BJ (cell line): ENCODE results near the gene PRICKLE1. TPM values are rescaled to one million over a fixed set of nuclear protein-coding genes. Genes with fewer than 3 reads are reported as not detected.
A peak's percentile ranks its signal among the peaks of the same experiment; 100 is the strongest.

Experiments used
- CTCF ChIA-PET: fragments of 350-600 bp; formaldehyde crosslinking; extraction: SDS; loops from one replicate; lab custom pipeline; 2021; ENCODE audit warnings: antibody characterized with exemption, inconsistent platforms; lab: Yijun Ruan, JAX
- POLR2A ChIA-PET: fragments of 300-600 bp; sonication (Branson Sonifier 250); formaldehyde crosslinking; extraction: SDS; loops from one replicate; lab custom pipeline; 2021; ENCODE audit warnings: antibody characterized with exemption; lab: Charles Lee
- DNase-seq: peaks from one replicate; pipeline ENCODE4 v3.0.0-alpha.2; 2011; ENCODE audit warnings: low read depth
- H3K27me3 ChIP-seq: 2 replicates; pipeline ENCODE4 v1.6.0; 2011; ENCODE audit warnings: low read length; ENCODE audit not compliant: control insufficient read depth, insufficient read depth
- H3K36me3 ChIP-seq: 2 replicates; pipeline ENCODE4 v1.5.1; 2011; ENCODE audit warnings: low read length; ENCODE audit not compliant: control insufficient read depth, insufficient read depth
- H3K4me3 ChIP-seq: 2 replicates; pipeline ENCODE4 v1.5.1; 2011; ENCODE audit warnings: low read depth, mild to moderate bottlenecking, control low read depth, low read length
- CTCF ChIP-seq: IDR thresholded peaks from 2 replicates; pipeline ENCODE4 v1.5.1; 2011; ENCODE audit warnings: low read depth, mild to moderate bottlenecking, control low read depth, inconsistent platforms, low read length, moderate library complexity; ENCODE audit not compliant: insufficient read depth
- polyA plus RNA-seq: library from polyadenylated mRNA; depleted of rRNA; stranded (reverse); fragments of >200 nt; gene quantifications from 2 replicates; pipeline ENCODE4 v1.2.3, GENCODE V29; 2011

The PRICKLE1 gene
- polyA plus RNA-seq, 1 experiment = 19.9 TPM

- DNase-seq = no peak
- ChIA-PET POLR2A (interaction anchor here (0.6 kb wide), 1 partner anchor 54 kb away, joined by 5 read pairs; no protein-coding TSS in a partner anchor), CTCF (interaction anchor here (1.0 to 2.4 kb wide), 3 partner anchors 8 to 79 kb away, joined by 3 to 13 read pairs (median 6); no protein-coding TSS in a partner anchor)
- TF ChIP-seq CTCF = no peak
- H3K36me3 ChIP-seq = no peaks in the 10 kb centered on the region
- no peaks in the 10 kb centered on the region for H3K27me3 ChIP-seq
- no peak overlapping the region for H3K4me3 ChIP-seq
Observed at GRCh38 chr12:42490261-42490842, 99.2 kb downstream of the PRICKLE1 start.

- ChIA-PET POLR2A (no interaction called here), CTCF (no interaction called here)
- no peak for DNase-seq
- no peak overlapping the region for H3K4me3 ChIP-seq
- no peaks in the 10 kb centered on the region for H3K27me3 ChIP-seq
- H3K36me3 ChIP-seq = no peaks in the 10 kb centered on the region
- TF ChIP-seq CTCF = no peak
Observed at GRCh38 chr12:42486407-42486806, 103.1 kb downstream of the PRICKLE1 start.

GRCh38 chr12:42485823-42486222 is 103.7 kb downstream of the PRICKLE1 start:
- DNase-seq = no peak
- ChIA-PET CTCF (no interaction called here), POLR2A (no interaction called here)
- Histone ChIP-seq H3K36me3 (no peaks in the 10 kb centered on the region), H3K4me3 (no peak overlapping the region), H3K27me3 (no peaks in the 10 kb centered on the region)
- no peak for TF ChIP-seq CTCF

- DNase-seq = no peak
- ChIA-PET CTCF (interaction anchor here (0.7 to 5.2 kb wide), 5 partner anchors 73 to 796 kb away, joined by 3 to 51 read pairs (median 3); no protein-coding TSS in a partner anchor), POLR2A (no interaction called here)
- no peak for TF ChIP-seq CTCF
- Histone ChIP-seq H3K27me3 (no peaks in the 10 kb centered on the region), H3K4me3 (no peak overlapping the region), H3K36me3 (no peaks in the 10 kb centered on the region)
Observed at GRCh38 chr12:42484996-42485395, 104.5 kb downstream of the PRICKLE1 start.

GRCh38 chr12:42483521-42483790 is 106.1 kb downstream of the PRICKLE1 start:
- no peak for DNase-seq
- H3K36me3 ChIP-seq = no peaks in the 10 kb centered on the region
- CTCF ChIA-PET = interaction anchor here (0.6 to 5.2 kb wide), 46 partner anchors 8 to 855 kb away, joined by 3 to 51 read pairs (median 4); no protein-coding TSS in a partner anchor
- peak overlapping the region; percentile 62 for H3K4me3 ChIP-seq
- POLR2A ChIA-PET = interaction anchor here (0.7 kb wide), 1 partner anchor 91 kb away, joined by 3 read pairs; no protein-coding TSS in a partner anchor
- H3K27me3 ChIP-seq = no peaks in the 10 kb centered on the region
- no peak for TF ChIP-seq CTCF
